ENCODE data around the gene FA2H. TPM values are rescaled to one million over a fixed set of nuclear protein-coding genes. Genes with fewer than 3 reads are reported as not detected.
"Not testable (repeated sequence)": the region's sequence is repeated elsewhere in the genome, so short reads cannot be mapped to it uniquely, and the experiment has no call there.

Gene FA2H
- total RNA-seq, 4 donors from 2014 or later = not detected

- TF ChIP-seq POLR2A (IDR thresholded peaks at IDR 0.05) = no peak
- TF ChIP-seq, protein P1, sequence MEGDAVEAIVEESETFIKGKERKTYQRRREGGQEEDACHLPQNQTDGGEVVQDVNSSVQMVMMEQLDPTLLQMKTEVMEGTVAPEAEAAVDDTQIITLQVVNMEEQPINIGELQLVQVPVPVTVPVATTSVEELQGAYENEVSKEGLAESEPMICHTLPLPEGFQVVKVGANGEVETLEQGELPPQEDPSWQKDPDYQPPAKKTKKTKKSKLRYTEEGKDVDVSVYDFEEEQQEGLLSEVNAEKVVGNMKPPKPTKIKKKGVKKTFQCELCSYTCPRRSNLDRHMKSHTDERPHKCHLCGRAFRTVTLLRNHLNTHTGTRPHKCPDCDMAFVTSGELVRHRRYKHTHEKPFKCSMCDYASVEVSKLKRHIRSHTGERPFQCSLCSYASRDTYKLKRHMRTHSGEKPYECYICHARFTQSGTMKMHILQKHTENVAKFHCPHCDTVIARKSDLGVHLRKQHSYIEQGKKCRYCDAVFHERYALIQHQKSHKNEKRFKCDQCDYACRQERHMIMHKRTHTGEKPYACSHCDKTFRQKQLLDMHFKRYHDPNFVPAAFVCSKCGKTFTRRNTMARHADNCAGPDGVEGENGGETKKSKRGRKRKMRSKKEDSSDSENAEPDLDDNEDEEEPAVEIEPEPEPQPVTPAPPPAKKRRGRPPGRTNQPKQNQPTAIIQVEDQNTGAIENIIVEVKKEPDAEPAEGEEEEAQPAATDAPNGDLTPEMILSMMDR (IDR thresholded peaks at IDR 0.05) = no peak
- DNase-seq = no peak
- H3K27ac ChIP-seq = no peak overlapping the region
- no peak overlapping the region for H3K4me3 ChIP-seq
- peaks cover 0 to 8% of the 10 kb centered on the region in 2 donors for H3K4me1 ChIP-seq
- no peaks in the 10 kb centered on the region for H3K9me3 ChIP-seq
- intact Hi-C loops (cut with DNase I; ENCODE audit: low total_unique reads) = no loop called here
- no peaks in the 10 kb centered on the region for H3K36me3 ChIP-seq
- no peaks in the 10 kb centered on the region for H3K27me3 ChIP-seq
These were observed 4.9 kb downstream of the FA2H start for GRCh38 chr16:74769586-74770190.

GRCh38 chr16:74768239-74768638 is 6.4 kb downstream of the FA2H start:
- Histone ChIP-seq H3K4me3 (no peak overlapping the region), H3K4me1 (no peaks in the 10 kb centered on the region), H3K27me3 (no peaks in the 10 kb centered on the region), H3K9me3 (no peaks in the 10 kb centered on the region), H3K36me3 (no peaks in the 10 kb centered on the region), H3K27ac (no peak overlapping the region)
- intact Hi-C loops (cut with DNase I; ENCODE audit: low total_unique reads) = no loop called here
- no peak for DNase-seq
- TF ChIP-seq, protein P1 (IDR thresholded peaks at IDR 0.05) = no peak
- no peak for TF ChIP-seq POLR2A (IDR thresholded peaks at IDR 0.05)

DNA sequence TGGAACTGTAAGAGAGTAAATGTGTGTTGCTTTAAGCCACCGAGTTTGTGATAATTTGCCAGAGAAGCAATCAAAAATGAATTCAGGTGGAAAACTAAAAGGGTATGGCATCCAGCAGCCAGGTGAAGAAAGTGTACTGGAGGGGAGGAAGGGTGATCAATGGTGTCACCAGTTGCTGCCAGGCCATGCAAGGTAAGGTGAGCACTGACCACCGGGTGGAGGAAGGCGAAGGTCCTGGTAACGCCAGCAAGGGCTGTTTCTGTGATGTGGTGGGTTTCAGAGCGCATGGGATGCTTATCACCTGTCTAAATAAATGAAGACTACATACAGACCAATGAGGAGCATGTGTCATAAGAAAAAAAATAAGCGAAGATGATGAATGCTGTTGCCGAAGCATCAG is 6.9 kb downstream of the FA2H start:
- no peak for TF ChIP-seq POLR2A (IDR thresholded peaks at IDR 0.05)
- TF ChIP-seq, protein P1 (IDR thresholded peaks at IDR 0.05) = no peak
- Histone ChIP-seq H3K27me3 (no peaks in the 10 kb centered on the region), H3K9me3 (no peaks in the 10 kb centered on the region)

GRCh38 chr16:74766729-74767128 is 7.9 kb downstream of the FA2H start:
- H3K27me3 ChIP-seq = no peaks in the 10 kb centered on the region
- TF ChIP-seq, protein P1 (IDR thresholded peaks at IDR 0.05) = no peak
- no peak for TF ChIP-seq POLR2A (IDR thresholded peaks at IDR 0.05)
- no peak overlapping the region for H3K27ac ChIP-seq
- no peak overlapping the region for H3K4me3 ChIP-seq
- DNase-seq = no peak
- intact Hi-C loops (cut with DNase I; ENCODE audit: low total_unique reads) = no loop called here
- no peaks in the 10 kb centered on the region for H3K4me1 ChIP-seq
- H3K9me3 ChIP-seq = no peaks in the 10 kb centered on the region
- H3K36me3 ChIP-seq = no peaks in the 10 kb centered on the region

More for the DNA sequence above, 6.9 kb downstream of the FA2H start:
- intact Hi-C loops (cut with DNase I; ENCODE audit: low total_unique reads) = no loop called here
- Histone ChIP-seq H3K4me3 (no peak overlapping the region), H3K27ac (no peak overlapping the region), H3K36me3 (no peaks in the 10 kb centered on the region), H3K4me1 (no peaks in the 10 kb centered on the region)
- DNase-seq = no peak

DNA sequence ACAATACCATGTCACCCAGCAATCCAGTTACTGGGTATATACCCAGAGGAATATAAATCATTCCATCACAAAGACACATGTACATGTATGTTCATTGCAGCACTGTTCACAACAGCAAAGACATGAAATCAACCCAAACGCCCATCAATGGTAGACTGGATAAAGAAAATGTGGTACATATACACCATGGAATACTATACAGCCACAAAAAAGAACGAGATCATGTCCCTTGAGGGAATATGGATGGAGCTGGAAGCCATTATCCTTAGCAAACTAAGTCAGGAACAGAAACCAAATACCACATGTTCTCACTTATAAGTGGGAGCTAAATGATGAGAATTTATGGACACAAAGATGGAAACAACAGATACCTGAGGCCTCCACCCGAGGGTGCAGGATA is 10.4 kb downstream of the FA2H start:
- intact Hi-C loops (cut with DNase I; ENCODE audit: low total_unique reads) = not testable (repeated sequence)

DNA sequence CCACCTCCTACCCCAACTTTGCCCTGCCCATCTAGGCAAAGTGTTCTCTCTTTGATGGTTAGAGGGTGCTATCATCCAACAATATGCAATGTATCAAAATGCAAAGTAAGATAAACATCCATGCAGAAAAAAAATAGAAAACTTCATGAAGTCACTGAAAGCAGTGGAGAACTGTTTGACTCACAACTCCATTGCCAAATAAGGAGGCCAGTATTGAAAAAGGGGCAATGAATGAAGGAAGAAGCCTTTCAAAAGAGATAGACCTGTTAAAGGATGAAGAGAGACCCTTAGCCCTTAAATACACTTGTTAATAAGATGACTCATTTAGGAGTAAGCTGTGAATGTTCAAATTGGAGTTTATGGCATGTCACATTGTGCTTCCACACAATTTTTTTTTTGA is 13.0 kb downstream of the FA2H start:
- TF ChIP-seq, protein P1 (IDR thresholded peaks at IDR 0.05) = no peak
- TF ChIP-seq POLR2A (IDR thresholded peaks at IDR 0.05) = no peak
- H3K9me3 ChIP-seq = no peaks in the 10 kb centered on the region

More for the DNA sequence above, 10.4 kb downstream of the FA2H start:
- DNase-seq, H3K27me3 ChIP-seq, H3K4me3 ChIP-seq, H3K9me3 ChIP-seq, H3K27ac ChIP-seq, H3K4me1 ChIP-seq, H3K36me3 ChIP-seq: not testable (repeated sequence)

More for the DNA sequence above, 13.0 kb downstream of the FA2H start:
- Histone ChIP-seq H3K36me3 (no peaks in the 10 kb centered on the region), H3K27ac (no peak overlapping the region), H3K27me3 (no peaks in the 10 kb centered on the region), H3K4me3 (no peak overlapping the region), H3K4me1 (no peaks in the 10 kb centered on the region)
- DNase-seq = no peak
- intact Hi-C loops (cut with DNase I; ENCODE audit: low total_unique reads) = no loop called here
